ENCODE data around the gene ACAA1.

GRCh38 chr3:38129058-38129457 is 7.9 kb downstream of the ACAA1 start:
- TF ChIP-seq EP300 (IDR thresholded peaks at IDR 0.05; ENCODE audit: low read depth) (no peak), CTCF (IDR thresholded peaks at IDR 0.05) (no peak), POLR2A (IDR thresholded peaks at IDR 0.05) (no peak), POLR2AphosphoS5 (IDR thresholded peaks at IDR 0.05) (no peak)

All from transverse colon (tissue), 4 donors.